Measurements from ENCODE around the gene MS4A12.

DNA sequence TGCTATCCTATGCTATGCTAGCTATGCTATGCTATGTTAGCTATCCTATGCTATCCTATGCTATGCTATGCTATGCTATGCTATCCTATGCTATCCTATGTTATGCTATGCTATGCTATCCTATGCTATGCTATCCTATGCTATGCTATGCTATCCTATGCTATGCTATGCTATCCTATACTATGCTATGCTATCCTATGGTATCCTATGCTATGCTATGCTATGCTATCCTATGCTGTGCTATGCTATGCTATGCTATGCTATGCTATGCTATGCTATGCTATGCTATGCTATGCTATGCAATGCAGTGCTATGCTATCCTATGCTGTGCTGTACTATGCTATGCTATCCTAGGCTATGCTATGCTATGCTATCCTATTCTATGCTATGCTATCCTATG, 45.5 kb upstream of the MS4A12 start:
- TF ChIP-seq POLR2A (IDR thresholded peaks at IDR 0.05; ENCODE audit: low read length) (no peak), NR3C1 (IDR thresholded peaks at IDR 0.05) (no peak), SMC3 (IDR thresholded peaks at IDR 0.05) (no peak), HOXA7 (CRISPR knock-in tag; IDR thresholded peaks at IDR 0.05) (no peak), HDAC2 (IDR thresholded peaks at IDR 0.05) (no peak), RNF2 (IDR thresholded peaks at IDR 0.05; ENCODE audit: borderline replicate concordance, low read depth) (no peak), EP300 (IDR thresholded peaks at IDR 0.05) (no peak), EHF (CRISPR knock-in tag; IDR thresholded peaks at IDR 0.05) (no peak)
- TF ChIP-seq, protein P1, sequence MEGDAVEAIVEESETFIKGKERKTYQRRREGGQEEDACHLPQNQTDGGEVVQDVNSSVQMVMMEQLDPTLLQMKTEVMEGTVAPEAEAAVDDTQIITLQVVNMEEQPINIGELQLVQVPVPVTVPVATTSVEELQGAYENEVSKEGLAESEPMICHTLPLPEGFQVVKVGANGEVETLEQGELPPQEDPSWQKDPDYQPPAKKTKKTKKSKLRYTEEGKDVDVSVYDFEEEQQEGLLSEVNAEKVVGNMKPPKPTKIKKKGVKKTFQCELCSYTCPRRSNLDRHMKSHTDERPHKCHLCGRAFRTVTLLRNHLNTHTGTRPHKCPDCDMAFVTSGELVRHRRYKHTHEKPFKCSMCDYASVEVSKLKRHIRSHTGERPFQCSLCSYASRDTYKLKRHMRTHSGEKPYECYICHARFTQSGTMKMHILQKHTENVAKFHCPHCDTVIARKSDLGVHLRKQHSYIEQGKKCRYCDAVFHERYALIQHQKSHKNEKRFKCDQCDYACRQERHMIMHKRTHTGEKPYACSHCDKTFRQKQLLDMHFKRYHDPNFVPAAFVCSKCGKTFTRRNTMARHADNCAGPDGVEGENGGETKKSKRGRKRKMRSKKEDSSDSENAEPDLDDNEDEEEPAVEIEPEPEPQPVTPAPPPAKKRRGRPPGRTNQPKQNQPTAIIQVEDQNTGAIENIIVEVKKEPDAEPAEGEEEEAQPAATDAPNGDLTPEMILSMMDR (IDR thresholded peaks at IDR 0.05), result no peak
- TF ChIP-seq, protein P2, sequence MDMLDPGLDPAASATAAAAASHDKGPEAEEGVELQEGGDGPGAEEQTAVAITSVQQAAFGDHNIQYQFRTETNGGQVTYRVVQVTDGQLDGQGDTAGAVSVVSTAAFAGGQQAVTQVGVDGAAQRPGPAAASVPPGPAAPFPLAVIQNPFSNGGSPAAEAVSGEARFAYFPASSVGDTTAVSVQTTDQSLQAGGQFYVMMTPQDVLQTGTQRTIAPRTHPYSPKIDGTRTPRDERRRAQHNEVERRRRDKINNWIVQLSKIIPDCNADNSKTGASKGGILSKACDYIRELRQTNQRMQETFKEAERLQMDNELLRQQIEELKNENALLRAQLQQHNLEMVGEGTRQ (IDR thresholded peaks at IDR 0.05), result no peak
